HEK293 (cell line): ENCODE data around the gene PLAGL2.

Experiments used
- CTCF ChIA-PET: fragments of 350-600 bp; formaldehyde crosslinking; extraction: SDS; loops from one replicate; lab custom pipeline; 2021; ENCODE audit warnings: antibody characterized with exemption; lab: Yijun Ruan, JAX
- POLR2A ChIA-PET: fragments of 300-600 bp; formaldehyde crosslinking; extraction: SDS; loops from one replicate; lab custom pipeline; 2020; ENCODE audit warnings: antibody characterized with exemption, inconsistent platforms; lab: Yijun Ruan, JAX
- H3K27ac ChIP-seq: fragments of 200-500 bp; sonication (Bioruptor generic); 2 replicates; pipeline ENCODE4 v1.5.1; 2014; ENCODE audit warnings: low read depth, low read length, control low read depth, inconsistent platforms; ENCODE audit errors: extremely low read depth
- H3K36me3 ChIP-seq, 2 experiments: fragments of 200-500 bp in 1 of 2; sonication (Bioruptor generic) in 1 of 2; 1 replicate in 1 of 2; 2 replicates in 1 of 2; pipeline ENCODE4 v1.5.1; 2014 to 2017; ENCODE audit warnings: inconsistent platforms in 2 of 2, low read length in 2 of 2; ENCODE audit not compliant: control insufficient read depth in 2 of 2, insufficient read depth in 1 of 2
- H3K4me1 ChIP-seq: fragments of 200-500 bp; sonication (Bioruptor generic); 2 replicates; pipeline ENCODE4 v1.5.1; 2014; ENCODE audit warnings: mild to moderate bottlenecking, low read length, inconsistent platforms; ENCODE audit not compliant: control insufficient read depth, insufficient read depth
- H3K4me3 ChIP-seq: 2 replicates; pipeline ENCODE4 v1.5.1; 2011; ENCODE audit warnings: low read depth, mild to moderate bottlenecking, control low read depth, low read length, moderate library complexity
- H3K9me3 ChIP-seq: fragments of 200-500 bp; sonication (Bioruptor generic); 2 replicates; pipeline ENCODE4 v1.5.1; 2014; ENCODE audit warnings: low read depth, low read length, inconsistent platforms; ENCODE audit not compliant: control insufficient read depth, insufficient read depth
- ELK4 ChIP-seq: IDR thresholded peaks from 2 replicates; pipeline ENCODE4 v1.6.1; 2011; ENCODE audit warnings: mild to moderate bottlenecking, low read depth, low read length, borderline replicate concordance
- KLF16 ChIP-seq: fragments of 450-650 bp; formaldehyde crosslinking; IDR thresholded peaks from 2 replicates; pipeline ENCODE4 v1.5.1; 2017; ENCODE audit warnings: missing biosample characterization, missing genetic modification characterization
- KLF8 ChIP-seq: fragments of 450-650 bp; formaldehyde crosslinking; IDR thresholded peaks from 2 replicates; pipeline ENCODE4 v1.5.1; 2016; ENCODE audit warnings: missing biosample characterization, missing genetic modification characterization
- OVOL3 ChIP-seq: fragments of 450-650 bp; formaldehyde crosslinking; IDR thresholded peaks from 2 replicates; pipeline ENCODE4 v1.5.1; 2016; ENCODE audit warnings: missing biosample characterization, missing genetic modification characterization
- ZBTB21 ChIP-seq: fragments of 450-650 bp; formaldehyde crosslinking; IDR thresholded peaks from 2 replicates; pipeline ENCODE4 v1.5.1; 2017; ENCODE audit warnings: missing biosample characterization, missing genetic modification characterization
- ZBTB8A ChIP-seq: fragments of 450-650 bp; formaldehyde crosslinking; IDR thresholded peaks from 2 replicates; pipeline ENCODE4 v1.5.1; 2016; ENCODE audit warnings: missing biosample characterization, missing genetic modification characterization
- ZNF146 ChIP-seq: fragments of 450-650 bp; formaldehyde crosslinking; IDR thresholded peaks from 2 replicates; pipeline ENCODE4 v1.5.1; 2016; ENCODE audit warnings: missing biosample characterization, missing genetic modification characterization
- ZNF175 ChIP-seq: fragments of 450-650 bp; formaldehyde crosslinking; IDR thresholded peaks from 2 replicates; pipeline ENCODE4 v1.5.1; 2016; ENCODE audit warnings: missing biosample characterization, missing genetic modification characterization
- ZNF350 ChIP-seq: fragments of 450-650 bp; formaldehyde crosslinking; IDR thresholded peaks from 2 replicates; pipeline ENCODE4 v1.5.0; 2017; ENCODE audit warnings: missing biosample characterization, mild to moderate bottlenecking, missing genetic modification characterization
- ZNF366 ChIP-seq: fragments of 450-650 bp; formaldehyde crosslinking; conservative IDR thresholded peaks from 2 replicates; pipeline ENCODE4 v1.5.1; 2016; ENCODE audit warnings: missing biosample characterization, missing genetic modification characterization
- ZNF473 ChIP-seq: fragments of 450-650 bp; formaldehyde crosslinking; IDR thresholded peaks from 2 replicates; pipeline ENCODE4 v1.5.1; 2017; ENCODE audit warnings: missing biosample characterization, missing genetic modification characterization
- ZNF580 ChIP-seq: fragments of 450-650 bp; formaldehyde crosslinking; IDR thresholded peaks from 2 replicates; pipeline ENCODE4 v1.5.1; 2016; ENCODE audit warnings: missing biosample characterization, missing genetic modification characterization
- ZNF610 ChIP-seq: fragments of 450-650 bp; formaldehyde crosslinking; IDR thresholded peaks from 2 replicates; pipeline ENCODE4 v1.5.1; 2016; ENCODE audit warnings: missing biosample characterization, missing genetic modification characterization, borderline replicate concordance
- ZNF623 ChIP-seq: fragments of 450-650 bp; formaldehyde crosslinking; IDR thresholded peaks from 2 replicates; pipeline ENCODE4 v1.5.1; 2016; ENCODE audit warnings: missing biosample characterization, missing genetic modification characterization
- ZNF777 ChIP-seq: fragments of 450-650 bp; formaldehyde crosslinking; IDR thresholded peaks from 2 replicates; pipeline ENCODE4 v1.5.1; 2017; ENCODE audit warnings: missing biosample characterization, missing genetic modification characterization, borderline replicate concordance
- ZNF843 ChIP-seq: fragments of 450-650 bp; formaldehyde crosslinking; IDR thresholded peaks from 2 replicates; pipeline ENCODE4 v1.5.1; 2016; ENCODE audit warnings: missing biosample characterization, missing genetic modification characterization
- TF ChIP-seq, protein P1 (sequence below): fragments of 450-650 bp; formaldehyde crosslinking; IDR thresholded peaks from 2 replicates; pipeline ENCODE4 v1.5.1; 2016; ENCODE audit warnings: missing biosample characterization, missing genetic modification characterization
- TF ChIP-seq, protein P2 (sequence below): fragments of 450-650 bp; formaldehyde crosslinking; IDR thresholded peaks from 2 replicates; pipeline ENCODE4 v1.5.1; 2016; ENCODE audit warnings: missing biosample characterization, missing genetic modification characterization
- TF ChIP-seq, protein P3 (sequence below): fragments of 450-650 bp; formaldehyde crosslinking; IDR thresholded peaks from 2 replicates; pipeline ENCODE4 v1.5.0; 2017; ENCODE audit warnings: missing biosample characterization, missing genetic modification characterization, borderline replicate concordance

Gene PLAGL2

DNA sequence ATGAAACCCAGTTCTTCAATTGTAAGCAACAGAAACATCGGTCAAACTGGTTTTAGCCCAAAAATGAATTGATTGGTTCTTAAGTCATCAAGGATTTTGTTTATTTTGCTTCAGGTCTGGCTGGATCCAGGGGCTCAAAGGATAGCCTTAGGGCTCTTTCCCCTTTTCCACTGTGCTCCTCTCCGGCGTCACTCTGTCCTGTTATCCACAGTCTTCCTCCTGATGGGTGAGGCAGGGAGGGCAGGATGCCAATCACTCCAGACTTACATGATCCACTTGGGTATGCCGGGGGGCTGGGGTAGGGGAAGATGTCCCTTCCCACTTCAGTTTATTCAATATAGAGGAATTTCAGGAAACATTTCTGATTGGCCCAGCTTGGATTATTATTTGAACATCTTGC lies 40.0 kb downstream of the PLAGL2 start (continued):
- TF ChIP-seq ZNF146 (tag by site-specific recombination) (no peak), KLF8 (no peak), ZNF473 (no peak)

- peaks cover 11 to 55% of the 10 kb centered on the region in 2 experiments; a peak in 2 of 3 replicates for H3K36me3 ChIP-seq
- no peak for TF ChIP-seq ZNF366
- TF ChIP-seq, protein P1, sequence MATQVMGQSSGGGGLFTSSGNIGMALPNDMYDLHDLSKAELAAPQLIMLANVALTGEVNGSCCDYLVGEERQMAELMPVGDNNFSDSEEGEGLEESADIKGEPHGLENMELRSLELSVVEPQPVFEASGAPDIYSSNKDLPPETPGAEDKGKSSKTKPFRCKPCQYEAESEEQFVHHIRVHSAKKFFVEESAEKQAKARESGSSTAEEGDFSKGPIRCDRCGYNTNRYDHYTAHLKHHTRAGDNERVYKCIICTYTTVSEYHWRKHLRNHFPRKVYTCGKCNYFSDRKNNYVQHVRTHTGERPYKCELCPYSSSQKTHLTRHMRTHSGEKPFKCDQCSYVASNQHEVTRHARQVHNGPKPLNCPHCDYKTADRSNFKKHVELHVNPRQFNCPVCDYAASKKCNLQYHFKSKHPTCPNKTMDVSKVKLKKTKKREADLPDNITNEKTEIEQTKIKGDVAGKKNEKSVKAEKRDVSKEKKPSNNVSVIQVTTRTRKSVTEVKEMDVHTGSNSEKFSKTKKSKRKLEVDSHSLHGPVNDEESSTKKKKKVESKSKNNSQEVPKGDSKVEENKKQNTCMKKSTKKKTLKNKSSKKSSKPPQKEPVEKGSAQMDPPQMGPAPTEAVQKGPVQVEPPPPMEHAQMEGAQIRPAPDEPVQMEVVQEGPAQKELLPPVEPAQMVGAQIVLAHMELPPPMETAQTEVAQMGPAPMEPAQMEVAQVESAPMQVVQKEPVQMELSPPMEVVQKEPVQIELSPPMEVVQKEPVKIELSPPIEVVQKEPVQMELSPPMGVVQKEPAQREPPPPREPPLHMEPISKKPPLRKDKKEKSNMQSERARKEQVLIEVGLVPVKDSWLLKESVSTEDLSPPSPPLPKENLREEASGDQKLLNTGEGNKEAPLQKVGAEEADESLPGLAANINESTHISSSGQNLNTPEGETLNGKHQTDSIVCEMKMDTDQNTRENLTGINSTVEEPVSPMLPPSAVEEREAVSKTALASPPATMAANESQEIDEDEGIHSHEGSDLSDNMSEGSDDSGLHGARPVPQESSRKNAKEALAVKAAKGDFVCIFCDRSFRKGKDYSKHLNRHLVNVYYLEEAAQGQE (tag by site-specific recombination): peak; percentile 38; the same call in 1 of the 2 replicates
- H3K4me1 ChIP-seq: peaks cover 6% of the 10 kb centered on the region
- H3K9me3 ChIP-seq: no peaks in the 10 kb centered on the region
- no peak overlapping the region for H3K4me3 ChIP-seq
- H3K27ac ChIP-seq: no peak overlapping the region
- ChIA-PET CTCF (no interaction called here), POLR2A (no interaction called here)
Observed at GRCh38 chr20:32165836-32166545, 41.6 kb downstream of the PLAGL2 start.

DNA sequence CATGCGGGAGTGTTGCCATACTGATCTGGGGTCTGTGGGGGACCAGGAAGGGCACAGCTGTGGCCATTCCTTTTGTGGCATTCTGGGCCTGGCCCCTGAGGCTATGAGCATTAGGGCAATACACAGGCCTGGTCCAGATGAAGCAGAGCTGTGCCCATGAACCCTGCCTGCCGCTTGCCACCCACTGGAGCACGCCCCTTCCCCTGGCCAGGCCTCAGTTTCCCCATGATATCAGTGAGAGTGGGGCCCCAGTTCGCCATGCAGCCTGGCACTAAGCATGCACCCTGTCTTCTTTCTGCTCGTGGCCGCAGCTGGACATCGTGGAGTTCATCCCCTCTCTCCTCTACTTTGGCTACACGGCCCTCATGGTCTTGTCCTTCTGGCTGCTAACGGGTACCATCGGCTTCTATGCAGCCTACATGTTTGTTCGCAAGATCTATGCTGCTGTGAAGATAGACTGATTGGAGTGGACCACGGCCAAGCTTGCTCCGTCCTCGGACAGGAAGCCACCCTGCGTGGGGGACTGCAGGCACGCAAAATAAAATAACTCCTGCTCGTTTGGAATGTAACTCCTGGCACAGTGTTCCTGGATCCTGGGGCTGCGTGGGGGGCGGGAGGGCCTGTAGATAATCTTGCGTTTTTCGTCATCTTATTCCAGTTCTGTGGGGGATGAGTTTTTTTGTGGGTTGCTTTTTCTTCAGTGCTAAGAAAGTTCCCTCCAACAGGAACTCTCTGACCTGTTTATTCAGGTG lies 42.4 kb downstream of the PLAGL2 start:
- H3K36me3 ChIP-seq: peaks cover 11 to 61% of the 10 kb centered on the region in 2 experiments; a peak in 2 of 3 replicates
- peaks cover 6% of the 10 kb centered on the region for H3K4me1 ChIP-seq
- CTCF ChIA-PET: no interaction called here
- TF ChIP-seq KLF16 (tag by site-specific recombination) (no peak), ZNF777 (tag by site-specific recombination) (no peak), ZBTB21 (no peak), ZNF175 (tag by site-specific recombination) (no peak), ZBTB8A (no peak), ELK4 (no peak), ZNF580 (no peak), ZNF843 (tag by site-specific recombination) (no peak), ZNF610 (tag by site-specific recombination) (no peak), OVOL3 (no peak), ZNF350 (tag by site-specific recombination) (no peak), ZNF623 (tag by site-specific recombination) (no peak)
- TF ChIP-seq, protein P1 (tag by site-specific recombination): no peak
- TF ChIP-seq, protein P2, sequence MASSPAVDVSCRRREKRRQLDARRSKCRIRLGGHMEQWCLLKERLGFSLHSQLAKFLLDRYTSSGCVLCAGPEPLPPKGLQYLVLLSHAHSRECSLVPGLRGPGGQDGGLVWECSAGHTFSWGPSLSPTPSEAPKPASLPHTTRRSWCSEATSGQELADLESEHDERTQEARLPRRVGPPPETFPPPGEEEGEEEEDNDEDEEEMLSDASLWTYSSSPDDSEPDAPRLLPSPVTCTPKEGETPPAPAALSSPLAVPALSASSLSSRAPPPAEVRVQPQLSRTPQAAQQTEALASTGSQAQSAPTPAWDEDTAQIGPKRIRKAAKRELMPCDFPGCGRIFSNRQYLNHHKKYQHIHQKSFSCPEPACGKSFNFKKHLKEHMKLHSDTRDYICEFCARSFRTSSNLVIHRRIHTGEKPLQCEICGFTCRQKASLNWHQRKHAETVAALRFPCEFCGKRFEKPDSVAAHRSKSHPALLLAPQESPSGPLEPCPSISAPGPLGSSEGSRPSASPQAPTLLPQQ (tag by site-specific recombination): no peak
- TF ChIP-seq, protein P3, sequence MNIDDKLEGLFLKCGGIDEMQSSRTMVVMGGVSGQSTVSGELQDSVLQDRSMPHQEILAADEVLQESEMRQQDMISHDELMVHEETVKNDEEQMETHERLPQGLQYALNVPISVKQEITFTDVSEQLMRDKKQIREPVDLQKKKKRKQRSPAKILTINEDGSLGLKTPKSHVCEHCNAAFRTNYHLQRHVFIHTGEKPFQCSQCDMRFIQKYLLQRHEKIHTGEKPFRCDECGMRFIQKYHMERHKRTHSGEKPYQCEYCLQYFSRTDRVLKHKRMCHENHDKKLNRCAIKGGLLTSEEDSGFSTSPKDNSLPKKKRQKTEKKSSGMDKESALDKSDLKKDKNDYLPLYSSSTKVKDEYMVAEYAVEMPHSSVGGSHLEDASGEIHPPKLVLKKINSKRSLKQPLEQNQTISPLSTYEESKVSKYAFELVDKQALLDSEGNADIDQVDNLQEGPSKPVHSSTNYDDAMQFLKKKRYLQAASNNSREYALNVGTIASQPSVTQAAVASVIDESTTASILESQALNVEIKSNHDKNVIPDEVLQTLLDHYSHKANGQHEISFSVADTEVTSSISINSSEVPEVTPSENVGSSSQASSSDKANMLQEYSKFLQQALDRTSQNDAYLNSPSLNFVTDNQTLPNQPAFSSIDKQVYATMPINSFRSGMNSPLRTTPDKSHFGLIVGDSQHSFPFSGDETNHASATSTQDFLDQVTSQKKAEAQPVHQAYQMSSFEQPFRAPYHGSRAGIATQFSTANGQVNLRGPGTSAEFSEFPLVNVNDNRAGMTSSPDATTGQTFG (tag by site-specific recombination): no peak

More for the DNA sequence above, 42.4 kb downstream of the PLAGL2 start:
- no peaks in the 10 kb centered on the region for H3K9me3 ChIP-seq
- H3K27ac ChIP-seq: no peak overlapping the region
- H3K4me3 ChIP-seq: no peak overlapping the region
- POLR2A ChIA-PET: no interaction called here
